Measurements from ENCODE around the gene WRAP73. TPM values are rescaled to one million over a fixed set of nuclear protein-coding genes. Genes with fewer than 3 reads are reported as not detected.

Gene WRAP73
- total RNA-seq, 1 donor from 2014 or later: 15.6 TPM

DNA sequence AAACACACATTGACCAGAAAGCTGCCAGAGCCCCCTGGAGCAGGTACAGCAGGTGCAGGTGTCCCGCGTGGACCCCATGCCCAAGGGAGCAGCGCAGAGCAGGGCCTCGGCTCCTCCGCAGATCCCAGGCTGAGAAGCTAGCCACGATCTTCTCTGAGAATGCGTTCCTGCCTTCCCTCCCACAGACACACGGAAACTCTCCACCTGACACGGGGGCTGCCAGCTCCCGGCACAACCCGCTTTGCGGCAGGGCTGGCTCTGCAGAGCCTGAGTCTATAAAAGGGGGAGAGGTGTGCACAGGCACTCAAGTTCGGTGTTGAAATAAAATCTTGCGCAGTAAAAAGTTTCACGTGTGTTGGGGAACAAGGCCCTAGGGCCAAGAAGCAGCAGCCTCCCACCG lies 48.2 kb downstream of the WRAP73 start:
- no peaks in the 10 kb centered on the region for H3K9me3 ChIP-seq (ENCODE audit: insufficient read depth, low read depth, low read length)
- TF ChIP-seq, protein P1, sequence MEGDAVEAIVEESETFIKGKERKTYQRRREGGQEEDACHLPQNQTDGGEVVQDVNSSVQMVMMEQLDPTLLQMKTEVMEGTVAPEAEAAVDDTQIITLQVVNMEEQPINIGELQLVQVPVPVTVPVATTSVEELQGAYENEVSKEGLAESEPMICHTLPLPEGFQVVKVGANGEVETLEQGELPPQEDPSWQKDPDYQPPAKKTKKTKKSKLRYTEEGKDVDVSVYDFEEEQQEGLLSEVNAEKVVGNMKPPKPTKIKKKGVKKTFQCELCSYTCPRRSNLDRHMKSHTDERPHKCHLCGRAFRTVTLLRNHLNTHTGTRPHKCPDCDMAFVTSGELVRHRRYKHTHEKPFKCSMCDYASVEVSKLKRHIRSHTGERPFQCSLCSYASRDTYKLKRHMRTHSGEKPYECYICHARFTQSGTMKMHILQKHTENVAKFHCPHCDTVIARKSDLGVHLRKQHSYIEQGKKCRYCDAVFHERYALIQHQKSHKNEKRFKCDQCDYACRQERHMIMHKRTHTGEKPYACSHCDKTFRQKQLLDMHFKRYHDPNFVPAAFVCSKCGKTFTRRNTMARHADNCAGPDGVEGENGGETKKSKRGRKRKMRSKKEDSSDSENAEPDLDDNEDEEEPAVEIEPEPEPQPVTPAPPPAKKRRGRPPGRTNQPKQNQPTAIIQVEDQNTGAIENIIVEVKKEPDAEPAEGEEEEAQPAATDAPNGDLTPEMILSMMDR (IDR thresholded peaks at IDR 0.05; ENCODE audit: insufficient read depth, low read depth, low read length): no peak
- TF ChIP-seq EZH2 (IDR thresholded peaks at IDR 0.05; ENCODE audit: insufficient read depth, low read length): no peak
- H3K4me2 ChIP-seq (ENCODE audit: low read length): no peak overlapping the region
- H4K20me1 ChIP-seq (ENCODE audit: insufficient read depth, low read length): no peaks in the 10 kb centered on the region
- H3K36me3 Mint-ChIP-seq (ENCODE audit: low read depth, unreplicated experiment): no peaks in the 10 kb centered on the region
- DNase-seq (ENCODE audit: low read depth) (no peak), FAIRE-seq (no peak)
- no peak overlapping the region for H3K4me3 ChIP-seq (ENCODE audit: insufficient read depth, low read depth, low read length)
- H3K27me3 ChIP-seq (ENCODE audit: insufficient read depth, low read length): peaks cover 2% of the 10 kb centered on the region
- H2AFZ ChIP-seq (ENCODE audit: low read depth, low read length): no peak overlapping the region
- H3K4me1 ChIP-seq (ENCODE audit: insufficient read depth, low read length): peaks cover 4% of the 10 kb centered on the region
- no peaks in the 10 kb centered on the region for H3K9me3 Mint-ChIP-seq (ENCODE audit: unreplicated experiment)
- H3K36me3 ChIP-seq (ENCODE audit: insufficient read depth, low read length): no peaks in the 10 kb centered on the region
- H3K9ac ChIP-seq (ENCODE audit: low read length): no peak overlapping the region
- H3K27me3 Mint-ChIP-seq (ENCODE audit: low read depth, unreplicated experiment): peaks cover 12% of the 10 kb centered on the region
- no peak overlapping the region for H3K27ac Mint-ChIP-seq (ENCODE audit: unreplicated experiment)
- H3K4me3 Mint-ChIP-seq (ENCODE audit: unreplicated experiment): no peak overlapping the region
- peaks cover 3% of the 10 kb centered on the region for H3K4me1 Mint-ChIP-seq (ENCODE audit: low read depth, unreplicated experiment)
- H3K27ac ChIP-seq (ENCODE audit: low read depth, low read length): no peak overlapping the region
- H3K79me2 ChIP-seq (ENCODE audit: insufficient read depth, low read length): no peaks in the 10 kb centered on the region

GRCh38 chr1:3600354-3600753 lies 49.5 kb downstream of the WRAP73 start:
- H3K27ac Mint-ChIP-seq (ENCODE audit: unreplicated experiment): no peak overlapping the region
- H3K9me3 Mint-ChIP-seq (ENCODE audit: unreplicated experiment): no peaks in the 10 kb centered on the region
- TF ChIP-seq EZH2 (IDR thresholded peaks at IDR 0.05; ENCODE audit: insufficient read depth, low read length): no peak
- TF ChIP-seq, protein P1 (IDR thresholded peaks at IDR 0.05; ENCODE audit: insufficient read depth, low read depth, low read length): no peak

DNA sequence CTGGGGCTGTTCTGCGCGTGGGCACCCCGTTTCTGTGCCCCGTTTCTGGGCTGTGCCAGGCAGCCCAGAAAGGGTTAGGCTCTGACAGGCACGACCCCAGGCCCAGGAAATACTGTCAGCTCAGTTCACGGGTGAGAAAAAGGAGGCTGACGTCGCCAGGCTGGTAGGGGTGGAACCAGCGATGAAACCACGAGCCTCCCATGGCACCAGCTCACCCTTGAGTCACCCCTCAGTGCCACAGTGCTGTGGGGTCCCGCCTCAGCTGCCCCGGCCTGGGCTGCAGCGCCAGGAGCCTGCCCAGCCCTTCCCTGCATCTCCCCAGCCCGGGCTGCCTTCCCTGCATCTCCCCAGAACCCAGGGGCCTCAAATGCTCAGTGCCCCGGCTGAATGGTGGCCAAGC lies 50.1 kb downstream of the WRAP73 start:
- no peaks in the 10 kb centered on the region for H3K79me2 ChIP-seq (ENCODE audit: insufficient read depth, low read length)
- no peaks in the 10 kb centered on the region for H3K9me3 ChIP-seq (ENCODE audit: insufficient read depth, low read depth, low read length)
- FAIRE-seq (no peak), DNase-seq (ENCODE audit: low read depth) (no peak)
- no peak overlapping the region for H2AFZ ChIP-seq (ENCODE audit: low read depth, low read length)
- no peaks in the 10 kb centered on the region for H3K36me3 ChIP-seq (ENCODE audit: insufficient read depth, low read length)
- peaks cover 2% of the 10 kb centered on the region for H3K27me3 ChIP-seq (ENCODE audit: insufficient read depth, low read length)
- H3K9ac ChIP-seq (ENCODE audit: low read length): no peak overlapping the region
- TF ChIP-seq, protein P1 (IDR thresholded peaks at IDR 0.05; ENCODE audit: insufficient read depth, low read depth, low read length): no peak
- TF ChIP-seq EZH2 (IDR thresholded peaks at IDR 0.05; ENCODE audit: insufficient read depth, low read length): no peak
- Mint-ChIP-seq H3K4me1 (ENCODE audit: low read depth, unreplicated experiment) (peaks cover 3% of the 10 kb centered on the region), H3K9me3 (ENCODE audit: unreplicated experiment) (no peaks in the 10 kb centered on the region), H3K27me3 (ENCODE audit: low read depth, unreplicated experiment) (peaks cover 12% of the 10 kb centered on the region), H3K4me3 (ENCODE audit: unreplicated experiment) (no peak overlapping the region), H3K27ac (ENCODE audit: unreplicated experiment) (no peak overlapping the region), H3K36me3 (ENCODE audit: low read depth, unreplicated experiment) (no peaks in the 10 kb centered on the region)
- H3K4me1 ChIP-seq (ENCODE audit: insufficient read depth, low read length): peaks cover 4% of the 10 kb centered on the region
- H3K4me3 ChIP-seq (ENCODE audit: insufficient read depth, low read depth, low read length): no peak overlapping the region
- H4K20me1 ChIP-seq (ENCODE audit: insufficient read depth, low read length): no peaks in the 10 kb centered on the region
- H3K27ac ChIP-seq (ENCODE audit: low read depth, low read length): no peak overlapping the region
- no peak overlapping the region for H3K4me2 ChIP-seq (ENCODE audit: low read length)

More at GRCh38 chr1:3600354-3600753, 49.5 kb downstream of the WRAP73 start:
- Histone ChIP-seq H3K27me3 (ENCODE audit: insufficient read depth, low read length) (peaks cover 2% of the 10 kb centered on the region), H2AFZ (ENCODE audit: low read depth, low read length) (no peak overlapping the region), H3K27ac (ENCODE audit: low read depth, low read length) (no peak overlapping the region), H4K20me1 (ENCODE audit: insufficient read depth, low read length) (no peaks in the 10 kb centered on the region), H3K9ac (ENCODE audit: low read length) (no peak overlapping the region), H3K4me1 (ENCODE audit: insufficient read depth, low read length) (peaks cover 4% of the 10 kb centered on the region), H3K79me2 (ENCODE audit: insufficient read depth, low read length) (no peaks in the 10 kb centered on the region), H3K4me2 (ENCODE audit: low read length) (no peak overlapping the region), H3K9me3 (ENCODE audit: insufficient read depth, low read depth, low read length) (no peaks in the 10 kb centered on the region), H3K4me3 (ENCODE audit: insufficient read depth, low read depth, low read length) (no peak overlapping the region), H3K36me3 (ENCODE audit: insufficient read depth, low read length) (no peaks in the 10 kb centered on the region)
- DNase-seq (ENCODE audit: low read depth): no peak
- FAIRE-seq: no peak
- no peak overlapping the region for H3K4me3 Mint-ChIP-seq (ENCODE audit: unreplicated experiment)
- H3K36me3 Mint-ChIP-seq (ENCODE audit: low read depth, unreplicated experiment): no peaks in the 10 kb centered on the region
- peaks cover 12% of the 10 kb centered on the region for H3K27me3 Mint-ChIP-seq (ENCODE audit: low read depth, unreplicated experiment)
- H3K4me1 Mint-ChIP-seq (ENCODE audit: low read depth, unreplicated experiment): peaks cover 3% of the 10 kb centered on the region
